GM04503 (cell line): ENCODE results near the gene TBL1X.

ENCODE experiments used
- DNase-seq: peaks from one replicate; pipeline ENCODE4 v3.0.0-alpha.2; 2012; ENCODE audit warnings: low read depth

Gene TBL1X

GRCh38 chrX:9586992-9587392 lies 122.1 kb downstream of the TBL1X start:
- DNase-seq, result no peak

GRCh38 chrX:9587642-9588041 lies 122.8 kb downstream of the TBL1X start:
- DNase-seq, result no peak

GRCh38 chrX:9591496-9591895 lies 126.6 kb downstream of the TBL1X start:
- no peak for DNase-seq

- no peak for DNase-seq
Measured at GRCh38 chrX:9593756-9594155, 128.9 kb downstream of the TBL1X start.

- DNase-seq, result peak; percentile 23
Measured at GRCh38 chrX:9595174-9595573, 130.3 kb downstream of the TBL1X start.

DNA sequence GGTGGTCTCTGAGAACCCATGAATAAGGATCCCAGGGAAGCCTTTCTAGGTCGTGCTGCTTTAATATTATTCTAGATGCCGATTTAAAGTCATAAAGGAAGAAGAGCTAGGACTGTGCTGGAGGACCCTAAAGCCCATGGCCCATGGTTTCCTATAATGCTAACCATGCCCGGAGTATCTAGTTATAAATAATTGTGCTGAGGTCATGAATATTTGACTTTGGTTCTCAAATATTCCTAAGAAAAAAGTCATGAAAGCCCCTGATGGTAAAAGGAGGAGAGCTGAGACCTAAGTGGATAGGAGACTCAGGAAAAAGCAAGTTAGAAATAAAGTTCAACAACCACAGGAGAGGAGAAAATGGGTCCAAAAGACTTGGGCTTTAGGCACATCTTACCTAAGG lies 132.0 kb downstream of the TBL1X start:
- DNase-seq, result no peak

GRCh38 chrX:9597361-9598035 lies 132.6 kb downstream of the TBL1X start:
- peak; percentile 15 for DNase-seq

DNA sequence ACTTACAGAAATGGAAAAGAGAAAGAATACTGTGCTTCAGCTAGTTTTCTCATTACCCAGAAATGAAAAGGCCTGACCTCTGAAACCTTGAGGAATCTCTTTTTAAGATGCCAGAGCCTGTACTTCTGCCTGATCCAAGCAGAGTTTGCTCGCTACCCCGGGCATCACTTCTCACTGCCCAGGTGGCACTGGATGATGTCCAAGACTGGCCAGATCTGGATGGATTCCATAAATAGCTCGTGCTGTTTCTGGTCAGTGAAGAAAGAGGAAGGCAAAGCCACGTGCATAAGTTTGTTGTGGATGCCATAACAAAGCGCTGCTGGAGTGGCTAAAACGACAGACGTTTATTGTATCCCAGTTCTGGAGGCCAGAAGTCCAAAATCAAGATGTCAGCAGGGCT lies 133.5 kb downstream of the TBL1X start:
- DNase-seq, result no peak

DNA sequence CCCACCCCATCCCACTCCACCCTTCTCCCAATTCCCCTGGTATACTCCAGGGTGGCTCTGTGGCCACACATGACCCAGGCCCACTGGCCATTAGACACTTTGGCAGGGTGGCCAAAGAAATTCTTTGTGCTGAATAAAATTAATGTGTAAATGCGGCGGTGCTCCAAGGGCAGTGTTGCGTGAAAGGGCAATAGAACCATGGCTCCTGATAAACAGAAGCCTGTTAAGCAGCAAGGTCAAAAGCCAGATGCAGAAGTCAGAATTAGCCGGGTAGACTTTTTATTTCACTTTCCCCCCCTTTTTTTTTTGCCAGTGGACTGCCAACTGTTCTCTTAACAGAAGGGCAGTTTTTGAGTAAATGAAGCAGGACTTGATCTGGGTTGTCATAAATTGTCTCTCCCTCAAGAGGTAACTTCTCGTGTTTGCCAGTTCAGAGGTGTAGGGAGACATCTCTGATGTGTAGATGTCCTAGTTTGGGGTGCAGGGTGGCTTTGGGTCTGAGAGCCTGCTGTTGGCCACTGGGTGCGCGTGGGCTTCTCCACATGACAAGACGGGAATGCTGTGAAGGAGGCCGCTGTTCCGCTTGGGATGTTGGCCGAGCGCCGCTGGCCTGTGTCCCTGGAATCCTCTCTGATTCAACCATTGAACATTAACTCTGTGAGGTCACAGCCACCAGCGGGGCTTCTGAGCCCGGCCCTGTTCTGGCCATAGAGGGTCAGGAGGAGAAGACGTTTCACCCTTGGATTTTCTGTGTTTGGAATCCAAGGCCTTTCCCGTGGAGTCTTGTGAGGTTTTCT lies 139.5 kb downstream of the TBL1X start:
- no peak for DNase-seq

- DNase-seq, result no peak
Measured at GRCh38 chrX:9604908-9605306, 140.0 kb downstream of the TBL1X start.

- DNase-seq, result no peak
Measured at GRCh38 chrX:9605484-9605883, 140.6 kb downstream of the TBL1X start.

GRCh38 chrX:9606971-9607370 lies 142.1 kb downstream of the TBL1X start:
- no peak for DNase-seq

- no peak for DNase-seq
Measured at GRCh38 chrX:9609499-9609898, 144.6 kb downstream of the TBL1X start.

GRCh38 chrX:9609987-9610386 lies 145.1 kb downstream of the TBL1X start:
- no peak for DNase-seq

- DNase-seq, result no peak
Measured at GRCh38 chrX:9610771-9611392, 146.0 kb downstream of the TBL1X start.

DNA sequence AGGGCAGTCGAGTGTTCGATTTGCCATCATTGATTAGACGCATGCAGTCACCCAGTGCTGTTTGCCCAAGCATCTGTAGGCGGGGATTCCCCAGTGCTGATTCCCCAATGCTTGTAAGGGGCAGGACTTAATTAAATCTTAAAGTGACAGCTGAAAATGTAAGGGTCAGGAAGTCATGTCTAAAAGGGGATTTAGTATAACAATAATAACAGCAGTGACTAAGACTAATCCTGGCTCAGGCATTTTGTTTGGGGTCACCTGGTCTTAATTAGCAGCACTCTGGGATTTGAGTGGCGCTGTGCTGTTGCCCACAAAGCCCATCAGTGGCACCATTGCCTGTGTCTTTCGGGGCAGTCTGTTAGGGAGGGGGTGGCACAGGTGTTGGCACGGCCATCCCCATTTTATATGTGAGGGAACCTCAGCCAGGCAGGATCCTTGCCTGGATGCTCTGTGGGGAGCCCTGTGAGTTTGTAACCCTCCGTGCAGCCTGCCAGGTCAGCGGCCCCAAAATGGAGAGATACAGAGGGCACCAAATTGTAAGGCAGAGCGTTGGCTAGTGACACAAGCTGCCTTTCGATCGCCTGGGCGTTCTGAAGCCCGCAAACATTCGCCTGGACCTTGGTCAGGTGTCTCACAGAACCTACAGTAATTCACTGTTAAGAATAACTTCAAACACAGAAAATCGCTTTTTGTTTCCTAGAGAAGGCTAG lies 146.7 kb downstream of the TBL1X start:
- no peak for DNase-seq

- DNase-seq, result no peak
Measured at GRCh38 chrX:9612146-9612505, 147.3 kb downstream of the TBL1X start.

DNA sequence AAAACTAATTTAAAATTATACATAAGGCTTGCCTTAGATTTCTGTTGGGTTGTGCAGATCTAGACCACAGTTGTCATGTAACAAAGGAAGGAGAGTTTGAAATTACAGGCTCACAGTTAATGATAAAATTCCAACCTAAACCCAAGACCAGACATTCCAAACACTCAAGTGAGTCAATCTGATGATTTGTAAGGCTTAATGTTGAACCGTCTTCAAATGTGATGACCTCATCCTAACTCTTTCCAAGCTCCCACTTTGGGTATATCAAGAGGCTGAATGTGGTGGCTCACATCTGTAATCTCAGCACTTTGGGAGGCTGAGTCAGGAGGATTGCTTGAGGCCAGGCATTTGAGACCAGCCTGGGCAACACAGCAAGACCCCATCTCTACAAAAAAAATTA lies 149.2 kb downstream of the TBL1X start:
- peak; percentile 28 for DNase-seq

GRCh38 chrX:9619133-9619532 lies 154.3 kb downstream of the TBL1X start:
- DNase-seq, result no peak

- no peak for DNase-seq
Measured at GRCh38 chrX:9619581-9619980, 154.7 kb downstream of the TBL1X start.

DNA sequence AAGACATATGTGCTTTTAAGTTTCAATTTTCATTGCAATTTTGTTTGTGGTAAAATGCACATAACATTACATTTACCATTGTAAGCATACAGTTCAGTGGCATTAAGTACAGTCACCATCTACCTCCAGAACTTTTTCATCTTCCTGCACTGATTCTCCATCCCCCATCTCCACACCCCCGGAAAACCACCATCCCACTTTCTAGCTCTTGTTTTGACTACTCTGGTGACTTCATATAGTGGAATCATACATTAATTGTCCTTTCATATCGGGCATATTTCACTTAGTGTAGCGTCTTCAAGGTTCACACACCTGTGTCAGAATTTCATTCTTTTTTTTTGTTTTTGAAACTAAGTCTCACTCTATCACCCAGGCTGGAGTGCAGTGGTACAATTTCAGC lies 157.3 kb downstream of the TBL1X start:
- DNase-seq, result no peak

DNA sequence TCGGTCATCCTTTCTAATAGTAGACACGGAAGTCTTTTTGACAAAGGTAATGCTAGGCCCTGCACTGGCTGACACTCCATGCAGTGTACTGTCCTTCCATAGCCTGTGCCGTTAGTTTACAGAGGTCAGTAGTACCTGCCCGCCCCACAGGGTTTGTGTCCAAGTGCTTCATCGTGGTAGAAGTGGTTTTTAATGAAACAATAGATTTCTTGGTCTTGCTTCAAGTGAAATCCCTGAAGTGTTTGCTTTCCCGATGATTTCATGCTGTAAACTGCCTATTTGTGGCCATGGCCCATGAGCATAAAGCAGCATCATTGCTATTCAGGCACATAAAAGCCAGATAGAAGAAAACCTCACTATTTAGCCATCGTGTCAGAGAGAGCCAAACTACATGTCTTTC lies 161.5 kb downstream of the TBL1X start:
- no peak for DNase-seq

GRCh38 chrX:9627922-9628321 lies 163.1 kb downstream of the TBL1X start:
- DNase-seq, result no peak
